Measurements from ENCODE around the gene SLCO1A2. TPM values are rescaled to one million over a fixed set of nuclear protein-coding genes. Genes with fewer than 3 reads are reported as not detected.

Gene SLCO1A2
- total RNA-seq, 1 donor from 2014 or later = not detected

DNA sequence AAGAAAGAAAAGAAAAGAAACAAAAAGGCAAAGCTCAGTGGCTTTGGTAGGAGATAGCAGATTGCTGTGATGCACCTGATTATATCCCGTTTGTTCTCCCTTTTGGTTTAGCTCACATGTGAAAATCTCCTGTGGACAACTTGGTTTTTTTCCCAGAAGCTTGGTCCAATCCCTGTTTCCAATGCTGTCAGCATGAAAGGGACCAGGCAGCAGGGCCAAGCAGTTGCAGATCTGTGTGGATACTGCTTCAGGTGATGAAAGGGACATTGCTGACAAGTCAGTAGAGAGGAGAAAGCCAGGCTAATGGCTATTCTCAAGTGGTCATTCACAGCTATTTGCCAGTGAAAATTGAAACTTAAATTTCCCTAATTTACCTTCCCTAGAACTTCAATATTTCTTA, 18.8 kb upstream of the SLCO1A2 start:
- ATAC-seq (ENCODE audit: low read depth) (no peak), DNase-seq (no peak)
- H3K9me3 Mint-ChIP-seq = no peaks in the 10 kb centered on the region
- no peaks in the 10 kb centered on the region for H3K36me3 Mint-ChIP-seq (ENCODE audit: low read depth)
- intact Hi-C loops (cut with micrococcal nuclease) = no loop called here
- H3K4me3 Mint-ChIP-seq = no peak overlapping the region
- CTCF ChIA-PET = no interaction called here
- H3K27ac Mint-ChIP-seq = no peak overlapping the region
- H3K27me3 Mint-ChIP-seq = peaks cover 2% of the 10 kb centered on the region
- TF ChIP-seq, protein P1, sequence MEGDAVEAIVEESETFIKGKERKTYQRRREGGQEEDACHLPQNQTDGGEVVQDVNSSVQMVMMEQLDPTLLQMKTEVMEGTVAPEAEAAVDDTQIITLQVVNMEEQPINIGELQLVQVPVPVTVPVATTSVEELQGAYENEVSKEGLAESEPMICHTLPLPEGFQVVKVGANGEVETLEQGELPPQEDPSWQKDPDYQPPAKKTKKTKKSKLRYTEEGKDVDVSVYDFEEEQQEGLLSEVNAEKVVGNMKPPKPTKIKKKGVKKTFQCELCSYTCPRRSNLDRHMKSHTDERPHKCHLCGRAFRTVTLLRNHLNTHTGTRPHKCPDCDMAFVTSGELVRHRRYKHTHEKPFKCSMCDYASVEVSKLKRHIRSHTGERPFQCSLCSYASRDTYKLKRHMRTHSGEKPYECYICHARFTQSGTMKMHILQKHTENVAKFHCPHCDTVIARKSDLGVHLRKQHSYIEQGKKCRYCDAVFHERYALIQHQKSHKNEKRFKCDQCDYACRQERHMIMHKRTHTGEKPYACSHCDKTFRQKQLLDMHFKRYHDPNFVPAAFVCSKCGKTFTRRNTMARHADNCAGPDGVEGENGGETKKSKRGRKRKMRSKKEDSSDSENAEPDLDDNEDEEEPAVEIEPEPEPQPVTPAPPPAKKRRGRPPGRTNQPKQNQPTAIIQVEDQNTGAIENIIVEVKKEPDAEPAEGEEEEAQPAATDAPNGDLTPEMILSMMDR (IDR thresholded peaks at IDR 0.05) = no peak
- H3K4me1 Mint-ChIP-seq = no peaks in the 10 kb centered on the region
- POLR2A ChIA-PET = no interaction called here

DNA sequence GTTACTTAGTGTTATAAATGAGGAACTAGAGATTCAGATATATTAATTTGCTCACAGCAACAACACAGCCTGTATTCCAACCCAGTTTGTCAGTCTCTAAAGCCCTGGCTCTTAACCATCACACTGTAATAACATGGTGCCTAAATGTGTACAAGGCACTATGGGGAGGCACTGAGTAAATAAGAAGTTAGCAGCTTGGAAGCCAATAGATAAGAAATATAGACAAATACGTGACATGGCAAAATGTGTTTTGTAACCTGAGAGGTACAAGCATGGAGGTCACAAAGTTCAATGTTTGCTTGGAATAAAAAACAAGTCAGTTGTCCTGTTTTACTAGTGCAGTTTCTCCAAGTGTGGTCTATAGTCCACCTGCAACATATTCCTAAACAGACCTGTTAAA, 16.3 kb upstream of the SLCO1A2 start:
- Mint-ChIP-seq H3K36me3 (ENCODE audit: low read depth) (no peaks in the 10 kb centered on the region), H3K27me3 (peaks cover 2% of the 10 kb centered on the region), H3K4me1 (no peaks in the 10 kb centered on the region), H3K27ac (no peak overlapping the region), H3K4me3 (no peak overlapping the region), H3K9me3 (no peaks in the 10 kb centered on the region)
- CTCF ChIA-PET = no interaction called here
- no peak for ATAC-seq (ENCODE audit: low read depth)
- TF ChIP-seq, protein P1 (IDR thresholded peaks at IDR 0.05) = no peak
- intact Hi-C loops (cut with micrococcal nuclease) = no loop called here
- no peak for DNase-seq
- POLR2A ChIA-PET = no interaction called here

DNA sequence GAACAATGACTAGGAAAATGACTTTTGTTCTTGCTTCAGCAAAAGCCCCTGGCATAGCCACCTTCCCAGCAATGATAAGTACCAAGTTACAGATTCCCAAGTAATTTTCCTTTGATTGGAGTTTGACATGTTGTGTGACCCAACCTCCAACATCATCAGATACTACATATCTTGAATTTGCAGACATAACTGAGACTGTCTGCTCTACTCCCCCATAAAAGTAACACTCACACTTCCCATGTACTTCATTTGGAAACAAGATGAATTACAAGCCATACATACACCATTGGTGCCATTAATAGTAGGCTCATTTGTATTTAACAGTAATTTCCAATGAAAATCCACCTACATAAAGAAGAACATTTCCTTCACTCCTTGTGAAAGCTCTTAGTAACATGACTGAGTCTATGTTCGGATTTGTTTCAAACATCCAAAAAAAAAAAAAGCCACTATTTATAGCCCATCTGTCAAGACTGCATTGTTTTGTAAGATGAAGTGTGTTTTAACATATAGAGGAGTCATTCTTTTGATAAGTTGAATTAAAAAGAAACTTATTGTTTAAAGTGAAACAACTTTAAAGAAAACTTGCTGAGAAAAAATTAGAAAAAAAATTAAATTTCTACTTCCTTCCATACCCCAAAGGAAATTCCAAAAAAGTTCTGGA, 12.0 kb upstream of the SLCO1A2 start:
- Mint-ChIP-seq H3K4me3 (no peak overlapping the region), H3K9me3 (no peaks in the 10 kb centered on the region), H3K27ac (no peak overlapping the region), H3K4me1 (no peaks in the 10 kb centered on the region), H3K36me3 (ENCODE audit: low read depth) (no peaks in the 10 kb centered on the region), H3K27me3 (no peaks in the 10 kb centered on the region)
- DNase-seq (no peak), ATAC-seq (ENCODE audit: low read depth) (no peak)
- TF ChIP-seq, protein P1 (IDR thresholded peaks at IDR 0.05) = no peak
- intact Hi-C loops (cut with micrococcal nuclease) = no loop called here
- ChIA-PET POLR2A (no interaction called here), CTCF (no interaction called here)

- POLR2A ChIA-PET = no interaction called here
- Mint-ChIP-seq H3K4me3 (no peak overlapping the region), H3K27me3 (no peaks in the 10 kb centered on the region), H3K9me3 (no peaks in the 10 kb centered on the region), H3K27ac (no peak overlapping the region), H3K4me1 (no peaks in the 10 kb centered on the region), H3K36me3 (ENCODE audit: low read depth) (no peaks in the 10 kb centered on the region)
- TF ChIP-seq, protein P1 (IDR thresholded peaks at IDR 0.05) = no peak
- intact Hi-C loops (cut with micrococcal nuclease) = no loop called here
- CTCF ChIA-PET = no interaction called here
- no peak for ATAC-seq (ENCODE audit: low read depth)
- no peak for DNase-seq
Observed at GRCh38 chr12:21343636-21344035, 8.9 kb upstream of the SLCO1A2 start.

- DNase-seq (no peak), ATAC-seq (ENCODE audit: low read depth) (no peak)
- no peaks in the 10 kb centered on the region for H3K36me3 Mint-ChIP-seq (ENCODE audit: low read depth)
- H3K9me3 Mint-ChIP-seq = no peaks in the 10 kb centered on the region
- ChIA-PET POLR2A (no interaction called here), CTCF (no interaction called here)
- no peak overlapping the region for H3K27ac Mint-ChIP-seq
- TF ChIP-seq, protein P1 (IDR thresholded peaks at IDR 0.05) = no peak
- H3K4me3 Mint-ChIP-seq = no peak overlapping the region
- no peaks in the 10 kb centered on the region for H3K27me3 Mint-ChIP-seq
- intact Hi-C loops (cut with micrococcal nuclease) = no loop called here
- no peaks in the 10 kb centered on the region for H3K4me1 Mint-ChIP-seq
Observed at GRCh38 chr12:21341769-21342168, 7.1 kb upstream of the SLCO1A2 start.

All from activated B cell treated with CpG ODN at 0.5 μM for 24 hours (primary cell).